Thoracic aorta (tissue), 2 donors: ENCODE data around the gene FOXP1. TPM values are rescaled to one million over a fixed set of nuclear protein-coding genes. Genes with fewer than 3 reads are reported as not detected.
A peak's percentile ranks its signal among the peaks of the same experiment; 100 is the strongest.

Experiments used
- ATAC-seq: fragments of 150-250 bp; one replicate; pipeline ENCODE4 v1.8.0; 2017; ENCODE audit warnings: low read depth; ENCODE audit not compliant: insufficient number of reproducible peaks, low FRiP score
- DNase-seq: peaks from one replicate; pipeline ENCODE4 v3.0.0-alpha.2; 2020; ENCODE audit warnings: low spot score
- H3K27ac ChIP-seq, 2 donors: fragments of 200-600 bp; sonication (generic); 1 replicate in 1 of 2; 2 replicates in 1 of 2; pipeline ENCODE4 v1.5.1; 2016; ENCODE audit warnings: mild to moderate bottlenecking in 2 of 2, moderate library complexity in 2 of 2
- H3K27me3 ChIP-seq: fragments of 200-600 bp; sonication (generic); replicated peaks from 2 replicates; pipeline ENCODE4 v1.6.0; 2016; ENCODE audit warnings: mild to moderate bottlenecking; ENCODE audit not compliant: insufficient read depth
- H3K36me3 ChIP-seq: fragments of 200-600 bp; sonication (generic); one replicate; pipeline ENCODE4 v1.5.1; 2016
- H3K4me1 ChIP-seq, 2 donors: fragments of 200-600 bp; sonication (generic); 1 replicate in 1 of 2; 2 replicates in 1 of 2; pipeline versions ENCODE4 v1.5.1 to v1.6.0; 2016; ENCODE audit warnings: low read depth in 2 of 2, mild to moderate bottlenecking in 1 of 2; ENCODE audit not compliant: control insufficient read depth in 1 of 2
- H3K4me3 ChIP-seq: fragments of 200-600 bp; sonication (generic); 2 replicates; pipeline ENCODE4 v1.5.1; 2016; ENCODE audit warnings: mild to moderate bottlenecking
- H3K9me3 ChIP-seq: fragments of 200-600 bp; sonication (generic); 2 replicates; pipeline ENCODE4 v1.5.1; 2016
- CTCF ChIP-seq: fragments of 200-600 bp; sonication (generic); IDR thresholded peaks from one replicate; pipeline ENCODE4 v1.5.1; 2019; ENCODE audit warnings: antibody characterized with exemption
- total RNA-seq, 2 donors: library from RNA; depleted of rRNA; stranded (reverse); fragments of >200 nt; gene quantifications; one replicate each; pipeline versions ENCODE4 v1.1.0 to v1.2.3, GENCODE V29; 2016

The FOXP1 gene
- total RNA-seq, 2 donors from 2014 or later = 176 to 255 TPM

GRCh38 chr3:71271596-71271995 is 311.9 kb downstream of the FOXP1 start:
- H3K27me3 ChIP-seq = no peaks in the 10 kb centered on the region
- H3K4me1 ChIP-seq = peaks cover 3 to 9% of the 10 kb centered on the region in 2 donors
- H3K27ac ChIP-seq = no peak overlapping the region
- no peak overlapping the region for H3K4me3 ChIP-seq
- ATAC-seq (no peak), DNase-seq (no peak)
- no peak for TF ChIP-seq CTCF
- no peaks in the 10 kb centered on the region for H3K9me3 ChIP-seq
- H3K36me3 ChIP-seq = no peaks in the 10 kb centered on the region

GRCh38 chr3:71269906-71270305 is 313.6 kb downstream of the FOXP1 start:
- peak overlapping the region; percentile 6 for H3K4me3 ChIP-seq
- TF ChIP-seq CTCF = no peak

GRCh38 chr3:71268462-71268999 is 315.0 kb downstream of the FOXP1 start:
- TF ChIP-seq CTCF = no peak
- no peak for ATAC-seq
- Histone ChIP-seq H3K4me3 (no peak overlapping the region), H3K27ac (no peak overlapping the region), H3K4me1 (peaks cover 3 to 19% of the 10 kb centered on the region in 2 donors), H3K36me3 (no peaks in the 10 kb centered on the region), H3K27me3 (no peaks in the 10 kb centered on the region), H3K9me3 (no peaks in the 10 kb centered on the region)
- no peak for DNase-seq

More at GRCh38 chr3:71269906-71270305, 313.6 kb downstream of the FOXP1 start:
- Histone ChIP-seq H3K4me1 (peaks cover 3 to 16% of the 10 kb centered on the region in 2 donors), H3K27me3 (no peaks in the 10 kb centered on the region), H3K9me3 (no peaks in the 10 kb centered on the region), H3K36me3 (no peaks in the 10 kb centered on the region), H3K27ac (no peak overlapping the region)
- no peak for DNase-seq
- ATAC-seq = no peak

GRCh38 chr3:71266875-71267274 is 316.7 kb downstream of the FOXP1 start:
- H3K36me3 ChIP-seq = no peaks in the 10 kb centered on the region
- ATAC-seq = no peak
- no peak for DNase-seq
- no peak for TF ChIP-seq CTCF
- H3K27me3 ChIP-seq = no peaks in the 10 kb centered on the region
- H3K4me3 ChIP-seq = no peak overlapping the region
- peaks cover 3 to 24% of the 10 kb centered on the region in 2 donors for H3K4me1 ChIP-seq
- H3K27ac ChIP-seq = no peak overlapping the region
- no peaks in the 10 kb centered on the region for H3K9me3 ChIP-seq

GRCh38 chr3:71265365-71265915 is 318.1 kb downstream of the FOXP1 start:
- ATAC-seq (no peak), DNase-seq (no peak)
- Histone ChIP-seq H3K36me3 (no peaks in the 10 kb centered on the region), H3K27ac (no peak overlapping the region), H3K27me3 (no peaks in the 10 kb centered on the region), H3K4me1 (peaks cover 3 to 24% of the 10 kb centered on the region in 2 donors), H3K4me3 (no peak overlapping the region), H3K9me3 (no peaks in the 10 kb centered on the region)
- no peak for TF ChIP-seq CTCF
